ENCODE results near the gene PID1. TPM values are rescaled to one million over a fixed set of nuclear protein-coding genes. Genes with fewer than 3 reads are reported as not detected.

PID1 gene, protein sequence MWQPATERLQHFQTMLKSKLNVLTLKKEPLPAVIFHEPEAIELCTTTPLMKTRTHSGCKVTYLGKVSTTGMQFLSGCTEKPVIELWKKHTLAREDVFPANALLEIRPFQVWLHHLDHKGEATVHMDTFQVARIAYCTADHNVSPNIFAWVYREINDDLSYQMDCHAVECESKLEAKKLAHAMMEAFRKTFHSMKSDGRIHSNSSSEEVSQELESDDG
- 10 to 100 TPM in 1 of 2 donors, 1 to 10 TPM in 1; 8.1 to 15.5 TPM for total RNA-seq
- 14.8 TPM for polyA plus RNA-seq (ENCODE audit: insufficient read depth, low read depth, low replicate concordance)
- long read RNA-seq, donor 1, partial matches to known transcripts: 0 of 2 reads
- long read RNA-seq, donor 1, other reads (novel, unspliced or antisense): 0 of 2 reads
- long read RNA-seq, donor 2: 0 reads

DNA sequence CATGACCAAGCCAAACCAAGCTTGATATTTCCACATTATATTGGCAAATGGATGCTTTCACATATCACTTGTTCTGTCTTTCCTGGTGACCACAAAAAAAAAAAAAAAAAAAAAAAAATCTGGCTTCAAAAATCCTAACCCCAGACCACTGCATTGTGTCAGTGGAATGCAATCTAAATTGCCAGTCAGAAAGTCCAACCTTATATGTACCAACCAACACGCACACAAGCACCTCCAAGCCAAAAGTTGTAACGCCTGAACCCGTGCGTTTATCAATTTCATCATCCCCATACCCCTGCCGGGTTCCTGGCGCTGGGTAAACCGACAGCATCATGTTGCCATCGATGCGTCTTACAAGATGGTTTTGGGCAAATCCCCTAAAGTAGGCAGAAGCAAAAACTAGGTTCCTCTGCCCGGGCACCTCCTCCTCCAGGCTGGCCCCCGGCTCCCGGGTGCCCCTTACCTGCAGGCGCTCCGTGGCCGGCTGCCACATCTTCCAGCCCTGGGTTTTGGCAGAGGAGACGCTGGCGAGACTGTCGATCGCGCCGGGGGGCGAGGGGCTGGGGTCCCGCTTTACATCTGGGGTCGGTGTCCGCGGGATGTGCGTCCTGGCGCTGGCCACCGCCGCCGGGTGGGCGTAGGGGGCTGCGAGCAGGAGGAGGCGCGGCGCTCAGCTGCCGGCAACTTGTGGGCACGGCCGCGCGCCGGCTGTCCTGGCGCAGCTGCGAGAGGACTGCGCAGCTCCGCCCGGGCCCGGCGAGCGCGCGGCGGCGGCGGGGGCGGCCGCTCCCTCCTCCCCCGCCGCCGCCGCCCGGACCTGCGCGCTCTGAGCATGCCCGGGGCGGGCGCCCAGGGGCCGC lies at the start of gene PID1:
PID1 (minus strand) TSS at position 737 of the 860 bp plus-strand sequence; CDS start at position 493, 244 bp downstream.
- no peaks in the 10 kb centered on the region for H3K36me3 ChIP-seq (ENCODE audit: low read depth, missing control alignments)
- TF ChIP-seq POLR2A (IDR thresholded peaks at IDR 0.05): no peak
- TF ChIP-seq, protein P1, sequence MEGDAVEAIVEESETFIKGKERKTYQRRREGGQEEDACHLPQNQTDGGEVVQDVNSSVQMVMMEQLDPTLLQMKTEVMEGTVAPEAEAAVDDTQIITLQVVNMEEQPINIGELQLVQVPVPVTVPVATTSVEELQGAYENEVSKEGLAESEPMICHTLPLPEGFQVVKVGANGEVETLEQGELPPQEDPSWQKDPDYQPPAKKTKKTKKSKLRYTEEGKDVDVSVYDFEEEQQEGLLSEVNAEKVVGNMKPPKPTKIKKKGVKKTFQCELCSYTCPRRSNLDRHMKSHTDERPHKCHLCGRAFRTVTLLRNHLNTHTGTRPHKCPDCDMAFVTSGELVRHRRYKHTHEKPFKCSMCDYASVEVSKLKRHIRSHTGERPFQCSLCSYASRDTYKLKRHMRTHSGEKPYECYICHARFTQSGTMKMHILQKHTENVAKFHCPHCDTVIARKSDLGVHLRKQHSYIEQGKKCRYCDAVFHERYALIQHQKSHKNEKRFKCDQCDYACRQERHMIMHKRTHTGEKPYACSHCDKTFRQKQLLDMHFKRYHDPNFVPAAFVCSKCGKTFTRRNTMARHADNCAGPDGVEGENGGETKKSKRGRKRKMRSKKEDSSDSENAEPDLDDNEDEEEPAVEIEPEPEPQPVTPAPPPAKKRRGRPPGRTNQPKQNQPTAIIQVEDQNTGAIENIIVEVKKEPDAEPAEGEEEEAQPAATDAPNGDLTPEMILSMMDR (IDR thresholded peaks at IDR 0.05): no peak
- H3K27ac ChIP-seq: peak within 1 kb of the TSS; percentile 74 to 87
- 1 to 2% methylated on average over 25 to 53 of the region's 68 CpGs for WGBS, 2 donors
- intact Hi-C loops (cut with DNase I; ENCODE audit: low total_unique reads): loop anchor here (10.0 kb wide), 1 partner anchor 314 kb away; no protein-coding TSS in a partner anchor
- H3K4me3 ChIP-seq: peak within 1 kb of the TSS; percentile 78 to 79
- no peaks in the 10 kb centered on the region for H3K9me3 ChIP-seq
- peak; percentile 54 for DNase-seq
- no peaks in the 10 kb centered on the region for H3K4me1 ChIP-seq
- H3K27me3 ChIP-seq: no peaks in the 10 kb centered on the region

DNA sequence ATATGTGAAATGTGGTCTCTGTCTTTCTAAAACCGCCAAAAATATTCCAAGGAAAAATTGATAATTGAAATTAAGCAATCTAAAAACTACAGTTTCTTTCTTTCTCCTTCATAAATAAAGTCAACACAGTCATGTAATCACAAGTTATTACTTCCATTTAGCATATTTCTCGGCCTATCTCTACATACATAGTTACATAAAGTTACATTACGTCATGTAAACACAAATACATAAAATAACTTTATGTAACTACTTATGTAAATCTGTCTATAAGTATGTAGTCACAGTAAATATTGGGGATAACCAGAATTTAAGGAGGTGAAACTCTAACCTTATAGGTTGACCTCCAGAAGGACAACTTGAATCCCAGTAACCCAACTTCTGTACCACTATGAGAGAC lies 48.5 kb upstream of the PID1 start:
- WGBS, 2 donors: 88 to 94% methylated on average over 3 of the region's 3 CpGs
- Histone ChIP-seq H3K4me1 (no peaks in the 10 kb centered on the region), H3K27me3 (no peaks in the 10 kb centered on the region), H3K9me3 (no peaks in the 10 kb centered on the region), H3K36me3 (ENCODE audit: low read depth, missing control alignments) (no peaks in the 10 kb centered on the region), H3K27ac (no peak overlapping the region), H3K4me3 (no peak overlapping the region)
- no peak for DNase-seq
- TF ChIP-seq, protein P1 (IDR thresholded peaks at IDR 0.05): no peak
- TF ChIP-seq POLR2A (IDR thresholded peaks at IDR 0.05): no peak
- intact Hi-C loops (cut with DNase I; ENCODE audit: low total_unique reads): no loop called here

DNA sequence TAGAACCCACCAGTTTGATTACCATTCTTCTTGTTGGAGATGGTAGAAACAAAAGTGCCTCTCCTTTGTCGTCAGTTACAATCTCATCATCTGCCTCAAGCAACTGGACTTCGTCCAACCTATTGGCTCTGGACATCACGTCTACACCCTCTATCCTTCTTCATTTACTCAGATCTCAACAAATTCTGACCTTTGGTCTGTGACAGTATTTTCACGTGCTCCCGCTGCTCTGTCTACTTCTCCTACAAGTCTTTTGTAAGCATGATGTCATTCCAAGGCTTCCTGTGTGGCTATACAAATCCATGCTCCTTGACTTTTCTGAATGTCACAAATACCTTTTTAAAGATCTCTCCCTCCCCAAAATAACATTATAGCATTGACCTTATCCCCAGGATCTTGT lies 43.0 kb upstream of the PID1 start:
- intact Hi-C loops (cut with DNase I; ENCODE audit: low total_unique reads): no loop called here
- no peaks in the 10 kb centered on the region for H3K9me3 ChIP-seq
- TF ChIP-seq POLR2A (IDR thresholded peaks at IDR 0.05): no peak
- TF ChIP-seq, protein P1 (IDR thresholded peaks at IDR 0.05): no peak
- no peaks in the 10 kb centered on the region for H3K36me3 ChIP-seq (ENCODE audit: low read depth, missing control alignments)
- H3K4me1 ChIP-seq: no peaks in the 10 kb centered on the region
- no peak for DNase-seq
- H3K4me3 ChIP-seq: no peak overlapping the region
- WGBS, 2 donors: 86 to 89% methylated on average over 5 of the region's 5 CpGs
- no peaks in the 10 kb centered on the region for H3K27me3 ChIP-seq
- H3K27ac ChIP-seq: no peak overlapping the region

DNA sequence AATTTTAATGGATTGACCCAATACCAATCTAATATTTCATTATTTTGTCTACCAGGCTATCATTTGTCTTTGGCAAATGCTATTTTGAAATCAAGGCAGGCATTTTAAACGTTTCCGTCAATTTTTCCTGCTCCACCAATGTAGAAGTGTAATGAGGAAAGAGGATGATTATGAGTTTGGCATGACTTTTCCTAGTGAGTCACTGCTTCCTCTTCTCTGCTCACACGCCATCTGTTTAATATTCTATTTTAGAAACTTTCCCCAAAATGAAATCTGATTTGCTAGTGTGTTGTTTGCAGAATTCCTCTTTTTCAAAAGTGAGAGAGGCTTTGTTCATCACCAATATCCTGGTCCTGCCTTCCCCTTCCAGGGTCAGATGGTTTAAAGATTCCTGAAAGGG lies 42.5 kb upstream of the PID1 start:
- H3K36me3 ChIP-seq (ENCODE audit: low read depth, missing control alignments): no peaks in the 10 kb centered on the region
- no peak for DNase-seq
- TF ChIP-seq, protein P1 (IDR thresholded peaks at IDR 0.05): no peak
- TF ChIP-seq POLR2A (IDR thresholded peaks at IDR 0.05): no peak
- intact Hi-C loops (cut with DNase I; ENCODE audit: low total_unique reads): no loop called here
- no peaks in the 10 kb centered on the region for H3K4me1 ChIP-seq
- no peaks in the 10 kb centered on the region for H3K27me3 ChIP-seq
- no peak overlapping the region for H3K4me3 ChIP-seq
- 75 to 79% methylated on average over 3 of the region's 3 CpGs for WGBS, 2 donors
- H3K27ac ChIP-seq: no peak overlapping the region
- no peaks in the 10 kb centered on the region for H3K9me3 ChIP-seq
